ENCODE measurements around the gene ABHD4.
"Not testable (repeated sequence)": the region's sequence is repeated elsewhere in the genome, so short reads cannot be mapped to it uniquely, and the experiment has no call there.

The ABHD4 gene

GRCh38 chr14:22630066-22630465, 32.0 kb downstream of the ABHD4 start:
- DNase-seq: no peak

DNA sequence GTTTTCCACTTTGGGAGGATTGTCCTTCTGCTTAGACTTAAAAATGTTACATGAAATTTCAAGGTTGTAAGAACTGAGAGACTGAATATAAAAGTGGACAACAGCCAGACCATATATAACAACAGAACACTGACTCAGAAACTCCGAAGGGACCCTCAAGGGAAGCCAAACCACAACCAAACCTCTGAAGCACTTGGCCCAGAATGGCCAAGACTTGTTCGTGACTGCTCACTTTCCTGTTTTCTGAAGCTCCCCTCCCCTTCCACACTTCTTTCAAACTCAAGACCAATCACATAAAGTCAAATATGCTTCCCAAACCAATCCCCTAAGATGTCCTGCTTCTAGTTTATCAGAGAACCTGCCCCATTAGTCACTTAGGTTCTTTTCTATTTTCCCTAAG, 32.4 kb downstream of the ABHD4 start:
- DNase-seq: no peak

GRCh38 chr14:22634233-22634900, 36.3 kb downstream of the ABHD4 start:
- DNase-seq: peak; percentile 5

- not testable (repeated sequence) for DNase-seq
Measured at GRCh38 chr14:22635980-22636379, 37.9 kb downstream of the ABHD4 start.

- no peak for DNase-seq
Measured at GRCh38 chr14:22640192-22640591, 42.1 kb downstream of the ABHD4 start.

DNA sequence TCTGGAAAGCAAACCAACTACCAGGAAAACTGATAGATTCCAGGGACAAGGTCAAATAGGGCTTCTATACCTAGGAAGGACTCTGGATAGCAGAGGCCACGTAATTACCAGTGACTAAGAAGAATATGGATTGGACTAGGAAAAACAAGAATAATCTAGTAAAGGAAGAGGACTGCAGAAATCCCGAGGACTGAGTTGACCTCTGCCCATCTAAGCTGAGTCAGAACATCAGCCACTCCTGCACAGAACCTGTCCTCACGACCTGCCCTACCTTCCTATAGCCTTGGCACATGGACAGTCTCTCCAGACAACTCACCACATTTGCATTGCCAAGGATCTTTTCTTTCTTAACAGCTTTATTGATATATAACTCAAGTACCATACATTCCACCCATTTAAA, 43.7 kb downstream of the ABHD4 start:
- no peak for DNase-seq

DNA sequence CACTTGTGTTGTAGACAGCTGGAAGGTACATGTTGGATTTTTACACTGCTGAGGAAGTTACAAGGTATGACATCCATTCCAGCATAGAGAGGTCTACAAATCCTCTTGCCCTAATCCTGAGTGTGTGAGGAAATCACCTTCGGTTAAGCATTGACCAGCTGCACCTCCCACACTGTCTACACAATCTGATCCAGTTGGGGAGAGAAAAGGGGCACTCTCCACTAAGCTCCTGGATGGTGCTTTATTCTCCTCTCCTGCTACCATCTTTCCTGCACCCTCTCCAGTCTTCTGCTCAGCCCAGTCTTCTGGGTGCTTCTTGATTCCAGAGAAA, 46.2 kb downstream of the ABHD4 start, which contains the start of gene OR6J1:
OR6J1 (minus strand) TSS at position 48 of the 331 bp plus-strand sequence. CDS start 9,541 bp downstream, outside the sequence.
- no peak for DNase-seq

- DNase-seq: peak; percentile 65
Measured at GRCh38 chr14:22646570-22647254, 48.6 kb downstream of the ABHD4 start.

DNA sequence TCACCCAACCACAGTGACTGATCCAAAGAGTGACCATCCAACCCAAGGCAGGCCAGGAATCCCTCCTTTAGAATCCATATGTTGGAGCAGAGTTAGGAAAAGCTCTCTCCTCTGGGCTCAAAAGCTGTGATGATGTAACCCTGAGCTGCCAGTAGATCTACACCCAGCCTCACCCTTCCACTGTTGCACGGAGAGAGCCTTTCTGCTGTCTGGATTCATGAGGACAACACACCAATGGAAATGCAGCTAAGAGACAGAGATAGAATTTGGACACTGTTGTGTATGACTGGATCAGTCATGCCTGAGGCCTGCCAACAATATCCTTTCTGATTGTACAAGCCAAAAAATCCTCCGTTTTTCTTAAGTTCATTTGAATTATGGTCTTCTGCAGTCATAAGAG, 50.4 kb downstream of the ABHD4 start:
- no peak for DNase-seq

DNA sequence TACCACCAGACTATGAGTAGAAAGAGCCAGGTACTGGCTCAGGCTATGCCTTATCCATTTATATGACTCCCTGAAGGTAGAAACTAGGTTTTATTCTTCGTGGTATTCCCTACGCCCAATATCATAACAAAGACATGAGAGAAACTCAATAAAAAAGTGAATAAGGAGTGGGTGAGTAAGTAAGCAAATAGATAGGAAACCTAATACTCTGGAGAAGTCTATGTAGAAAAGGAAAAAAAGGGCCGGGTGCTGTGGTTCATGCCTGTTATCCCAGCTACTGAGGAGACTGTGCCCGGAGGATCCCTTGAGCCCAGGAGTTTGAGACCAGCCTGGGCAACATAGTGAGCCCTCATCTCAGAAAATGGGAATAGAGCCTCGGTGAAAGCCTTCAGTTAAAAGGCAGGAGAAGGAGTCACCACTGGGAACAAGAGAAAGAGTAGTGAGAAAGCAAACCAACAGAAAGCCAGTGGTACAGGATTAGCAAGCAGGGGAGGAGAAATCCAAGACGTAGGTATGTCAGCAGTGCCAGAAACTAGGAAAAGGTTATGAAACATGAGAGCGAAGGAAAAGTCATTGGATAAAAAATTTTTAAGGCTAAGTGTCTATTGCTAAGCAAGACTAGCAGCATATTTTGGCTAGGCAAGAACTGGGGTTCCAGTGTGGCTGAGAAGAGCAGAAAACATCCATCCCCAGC, 52.1 kb downstream of the ABHD4 start:
- DNase-seq: no peak

DNA sequence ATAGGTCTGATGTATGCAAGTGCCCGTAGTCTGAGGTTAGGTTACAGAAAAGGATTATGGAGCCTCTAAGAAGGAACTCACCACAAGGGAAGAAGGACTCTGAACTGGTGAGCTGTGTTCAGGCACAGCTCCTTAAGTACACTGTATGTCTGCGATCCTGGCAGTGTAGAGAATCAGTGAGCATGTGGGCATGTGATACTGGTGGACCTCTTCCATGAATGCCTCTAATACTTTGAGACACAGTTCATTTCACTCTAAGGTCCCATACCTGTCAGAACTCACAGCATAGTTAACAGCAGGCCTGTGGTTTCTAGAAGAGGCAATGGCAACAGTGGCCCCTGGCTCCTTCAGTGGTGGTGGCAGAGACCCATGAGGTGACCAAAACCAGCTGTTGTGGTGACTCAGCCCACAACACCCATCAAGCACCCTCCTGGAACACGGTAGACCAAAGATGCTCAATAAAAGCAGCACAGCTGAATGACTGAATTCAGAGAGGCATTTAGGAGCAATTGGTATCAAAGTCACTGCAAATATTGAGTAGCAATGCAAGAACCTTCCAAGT, 52.9 kb downstream of the ABHD4 start:
- DNase-seq: no peak

- no peak for DNase-seq
Measured at GRCh38 chr14:22651586-22651985, 53.5 kb downstream of the ABHD4 start.

GRCh38 chr14:22653012-22653621, 55.0 kb downstream of the ABHD4 start:
- peak; percentile 74 for DNase-seq

DNA sequence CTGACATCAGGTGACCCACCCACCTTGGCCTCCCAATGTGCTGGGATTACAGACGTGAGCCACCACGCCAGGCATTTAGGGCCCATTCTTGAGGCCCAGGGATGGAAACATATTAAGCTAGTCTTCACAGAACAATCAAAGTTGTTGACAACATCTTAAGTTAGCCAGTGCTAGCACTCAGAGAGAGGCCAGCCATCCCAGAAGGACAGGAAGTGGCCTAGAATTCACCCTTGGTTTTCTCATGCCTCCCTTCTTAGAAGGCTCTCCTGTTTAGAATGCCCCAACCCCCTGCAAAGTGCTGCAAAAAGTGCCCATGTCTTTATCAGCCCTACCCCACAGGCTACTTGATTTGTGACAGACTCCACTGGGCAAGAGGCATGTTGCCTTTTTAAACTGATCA, 58.1 kb downstream of the ABHD4 start:
- DNase-seq: no peak

- DNase-seq: no peak
Measured at GRCh38 chr14:22656945-22657731, 59.0 kb downstream of the ABHD4 start.

DNA sequence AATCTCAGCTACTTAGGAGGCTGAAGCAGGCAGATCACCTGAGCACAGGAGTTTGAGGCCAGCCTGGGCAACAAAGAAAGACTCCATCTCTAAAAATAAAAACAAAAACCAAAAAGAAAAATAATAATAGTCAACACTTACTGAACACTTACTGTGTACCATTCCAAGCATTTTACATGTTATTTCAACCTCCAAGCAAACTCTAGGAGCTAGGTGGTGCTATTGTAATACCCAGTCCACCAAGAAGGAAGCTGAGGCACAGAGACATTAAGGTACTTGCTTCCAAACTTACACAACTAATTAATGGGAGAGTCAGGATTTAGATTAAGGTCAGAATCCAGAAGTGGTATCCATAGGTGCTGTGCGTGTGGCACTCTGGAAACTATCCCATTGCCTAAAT, 59.8 kb downstream of the ABHD4 start:
- DNase-seq: peak; percentile 61

DNA sequence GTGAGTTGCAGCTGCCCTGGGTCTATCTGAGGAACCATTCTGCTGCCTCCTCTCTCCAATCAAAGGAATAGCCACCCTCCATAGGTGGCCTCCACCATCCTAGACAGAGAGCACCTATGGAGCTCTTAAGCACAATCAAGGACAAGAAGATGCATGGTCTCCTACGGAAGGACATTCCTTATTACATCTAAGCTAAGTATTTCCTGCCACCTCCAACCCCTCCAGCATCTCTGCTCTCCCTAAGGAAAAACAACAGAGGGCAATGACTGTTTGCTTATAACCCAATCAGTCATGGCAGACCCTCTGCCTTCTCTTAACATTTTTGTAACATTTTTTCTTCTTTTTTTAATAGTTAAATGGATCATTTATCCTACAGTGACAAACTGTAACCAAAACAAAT, 60.8 kb downstream of the ABHD4 start:
- no peak for DNase-seq

- DNase-seq: no peak
Measured at GRCh38 chr14:22660654-22661053, 62.6 kb downstream of the ABHD4 start.
